Subcutaneous adipose tissue (tissue), 4 donors: ENCODE measurements around the gene MX2. TPM values are rescaled to one million over a fixed set of nuclear protein-coding genes. Genes with fewer than 3 reads are reported as not detected.

Experiments
- total RNA-seq, 4 donors: library from RNA; depleted of rRNA; stranded (reverse); fragments of >200 nt; gene quantifications; one replicate each; pipeline ENCODE4 v1.1.0, GENCODE V29; 2016
- TF ChIP-seq, protein P1 (sequence below): fragments of 450-650 bp; IDR thresholded peaks from one replicate; pipeline ENCODE4 v1.5.1; 2016; ENCODE audit warnings: low read depth, mild to moderate bottlenecking, control low read depth, antibody characterized with exemption, moderate library complexity

MX2 gene
- total RNA-seq, 4 donors from 2014 or later: 16.4 to 31.3 (median 28.5) TPM

DNA sequence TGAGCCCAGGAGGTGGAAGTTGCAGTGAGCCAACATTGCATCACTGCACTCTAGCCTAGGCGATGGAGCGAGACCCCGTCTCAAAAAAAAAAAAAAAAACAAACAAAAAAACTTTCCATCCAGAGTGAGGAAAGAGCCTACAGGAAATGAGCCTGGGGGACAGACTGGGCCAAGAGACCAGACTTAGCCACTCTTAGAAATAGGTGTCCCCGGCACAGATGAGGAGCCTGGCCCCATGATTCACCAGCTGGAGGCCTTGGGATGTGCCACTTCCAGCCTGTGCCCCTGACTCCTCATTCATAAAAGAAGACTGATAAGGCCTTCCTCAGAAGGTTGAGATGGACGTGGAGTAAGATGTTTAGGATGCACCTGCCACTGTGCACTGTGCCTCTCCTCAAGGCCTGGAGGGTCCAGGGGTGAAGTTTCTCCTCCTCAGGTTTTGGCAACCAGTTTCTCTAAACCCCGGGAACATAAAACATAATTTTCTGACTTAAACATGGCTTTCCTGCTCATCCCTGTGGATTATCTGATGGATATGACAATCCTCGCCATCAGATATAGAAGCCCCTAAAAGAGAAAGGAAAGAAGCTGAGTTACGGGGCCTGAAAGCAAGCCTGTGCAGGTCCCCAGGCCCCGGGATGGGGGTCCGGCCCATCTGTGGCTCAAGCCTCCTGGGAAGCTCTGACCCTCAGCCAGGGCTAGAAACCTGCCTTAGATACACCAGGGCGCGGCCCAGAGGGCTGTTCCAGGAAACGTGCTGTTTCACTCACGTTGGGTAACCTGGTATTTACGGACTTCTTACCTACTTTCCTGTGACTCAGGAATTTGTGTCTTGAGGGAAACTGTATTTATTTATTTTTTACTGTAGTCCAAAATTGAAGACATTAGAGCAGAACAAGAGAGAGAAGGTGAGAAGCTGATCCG, 90.2 kb downstream of the MX2 start:
- TF ChIP-seq, protein P1, sequence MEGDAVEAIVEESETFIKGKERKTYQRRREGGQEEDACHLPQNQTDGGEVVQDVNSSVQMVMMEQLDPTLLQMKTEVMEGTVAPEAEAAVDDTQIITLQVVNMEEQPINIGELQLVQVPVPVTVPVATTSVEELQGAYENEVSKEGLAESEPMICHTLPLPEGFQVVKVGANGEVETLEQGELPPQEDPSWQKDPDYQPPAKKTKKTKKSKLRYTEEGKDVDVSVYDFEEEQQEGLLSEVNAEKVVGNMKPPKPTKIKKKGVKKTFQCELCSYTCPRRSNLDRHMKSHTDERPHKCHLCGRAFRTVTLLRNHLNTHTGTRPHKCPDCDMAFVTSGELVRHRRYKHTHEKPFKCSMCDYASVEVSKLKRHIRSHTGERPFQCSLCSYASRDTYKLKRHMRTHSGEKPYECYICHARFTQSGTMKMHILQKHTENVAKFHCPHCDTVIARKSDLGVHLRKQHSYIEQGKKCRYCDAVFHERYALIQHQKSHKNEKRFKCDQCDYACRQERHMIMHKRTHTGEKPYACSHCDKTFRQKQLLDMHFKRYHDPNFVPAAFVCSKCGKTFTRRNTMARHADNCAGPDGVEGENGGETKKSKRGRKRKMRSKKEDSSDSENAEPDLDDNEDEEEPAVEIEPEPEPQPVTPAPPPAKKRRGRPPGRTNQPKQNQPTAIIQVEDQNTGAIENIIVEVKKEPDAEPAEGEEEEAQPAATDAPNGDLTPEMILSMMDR: no peak

DNA sequence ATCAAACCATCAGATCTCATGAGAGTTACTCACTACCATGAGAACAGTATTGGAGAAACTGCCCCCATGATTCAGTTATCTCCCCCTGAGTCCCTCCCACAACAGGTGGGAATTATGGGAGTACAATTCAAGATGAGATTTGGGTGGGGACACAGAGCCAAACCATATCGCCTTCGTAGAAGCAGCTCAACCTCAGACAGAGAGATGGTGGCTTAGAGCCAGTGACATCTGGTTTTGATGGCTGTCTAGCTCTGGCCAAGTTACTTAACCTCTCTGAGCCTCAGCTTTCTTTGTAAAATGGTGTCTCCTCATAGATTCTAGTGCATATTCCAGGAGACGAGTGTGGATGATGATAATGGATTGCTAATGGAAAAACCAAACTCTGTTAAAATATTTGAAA, 91.4 kb downstream of the MX2 start:
- TF ChIP-seq, protein P1: no peak

DNA sequence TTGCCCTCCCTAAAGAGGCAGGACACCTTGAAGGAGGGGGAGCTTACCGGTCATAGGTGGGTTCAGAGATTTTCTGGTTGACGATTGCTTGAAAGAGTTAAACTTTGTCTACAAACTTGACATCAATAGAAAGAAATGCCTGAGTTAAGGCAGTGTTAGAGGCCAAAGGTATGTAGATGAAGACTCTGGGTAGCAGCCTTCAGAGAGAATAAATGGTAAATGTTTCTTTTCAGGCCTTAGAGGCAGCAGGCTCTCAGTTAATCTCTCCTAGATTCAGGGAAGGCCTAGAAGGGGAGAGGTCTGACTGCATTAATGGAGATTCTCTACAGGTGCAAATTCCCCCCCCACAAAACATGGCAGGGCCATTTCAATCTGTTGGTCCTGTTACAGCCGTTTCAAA, 91.9 kb downstream of the MX2 start:
- TF ChIP-seq, protein P1: no peak

DNA sequence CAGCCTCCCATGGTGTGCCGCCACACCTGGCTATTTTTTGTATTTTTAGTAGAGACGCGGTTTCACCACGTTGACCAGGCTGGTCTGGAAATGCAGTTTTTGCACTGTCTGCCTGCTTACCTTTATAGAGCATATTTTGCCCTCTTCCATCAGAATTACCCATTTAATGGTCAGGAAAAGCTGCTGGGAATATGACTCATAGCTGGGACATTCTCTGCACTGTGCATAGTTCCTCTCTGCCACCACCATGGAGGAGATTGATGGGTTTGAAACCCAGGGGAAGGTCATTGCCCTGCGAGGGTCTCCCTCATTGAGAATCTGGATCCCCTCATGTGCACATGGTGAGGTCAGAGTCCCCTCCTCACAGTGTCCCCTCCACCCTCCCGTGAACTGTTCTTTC, 96.3 kb downstream of the MX2 start:
- TF ChIP-seq, protein P1: no peak

DNA sequence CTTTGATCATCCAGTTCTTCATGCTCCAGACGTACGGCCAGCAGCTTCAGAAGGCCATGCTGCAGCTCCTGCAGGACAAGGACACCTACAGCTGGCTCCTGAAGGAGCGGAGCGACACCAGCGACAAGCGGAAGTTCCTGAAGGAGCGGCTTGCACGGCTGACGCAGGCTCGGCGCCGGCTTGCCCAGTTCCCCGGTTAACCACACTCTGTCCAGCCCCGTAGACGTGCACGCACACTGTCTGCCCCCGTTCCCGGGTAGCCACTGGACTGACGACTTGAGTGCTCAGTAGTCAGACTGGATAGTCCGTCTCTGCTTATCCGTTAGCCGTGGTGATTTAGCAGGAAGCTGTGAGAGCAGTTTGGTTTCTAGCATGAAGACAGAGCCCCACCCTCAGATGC, 96.7 kb downstream of the MX2 start:
- TF ChIP-seq, protein P1: no peak

Other genes with a start within 250 kb of the MX2 start
- gene BACE2, start 193.9 kb upstream of the MX2 start, total RNA-seq: 10 to 100 TPM; 31.1 to 37.7 (median 33.5) TPM
- 1 to 10 TPM in 1 of 4 donors, not detected in 3; 2.4 TPM for gene FAM3B, start 45.2 kb upstream of the MX2 start, total RNA-seq
- gene MX1, start 64.2 kb downstream of the MX2 start, total RNA-seq: 10 to 100 TPM; 12.6 to 47.5 (median 29.4) TPM
- 1 to 10 TPM in 1 of 4 donors, under 1 TPM in 1, not detected in 2; 0.19 to 1.5 TPM for gene TMPRSS2, start 146.1 kb downstream of the MX2 start, total RNA-seq